PC-9 (cell line): ENCODE results near the gene C1QTNF1. TPM values are rescaled to one million over a fixed set of nuclear protein-coding genes. Genes with fewer than 3 reads are reported as not detected.

Source experiments
- BruUV-seq: library from RNA; stranded (reverse); fragments of 400-500 nt; replicated peaks from 2 replicates; lab custom pipeline; 2021; lab: Mats Ljungman, UMichigan
- CTCF ChIA-PET: fragments of 300-600 bp; sonication (Branson Sonifier 250); formaldehyde crosslinking; loops from one replicate; lab custom pipeline; 2022; ENCODE audit warnings: antibody characterized with exemption; lab: Charles Lee
- POLR2A ChIA-PET: fragments of 300-600 bp; sonication (Branson Sonifier 250); formaldehyde crosslinking; loops from one replicate; lab custom pipeline; 2022; ENCODE audit warnings: antibody characterized with exemption; ENCODE audit not compliant: unreplicated experiment; lab: Charles Lee
- DNase-seq, 2 experiments: peaks; one replicate each; pipeline versions ENCODE4 v3.0.0 to v3.0.0-alpha.2; 2015 to 2022; ENCODE audit warnings: mixed read lengths in 1 of 2
- H2AFZ ChIP-seq: fragments of 200-600 bp; sonication (generic); 2 replicates; pipeline ENCODE4 v1.8.1; 2017; ENCODE audit warnings: antibody characterized with exemption
- H3F3A ChIP-seq: fragments of 200-600 bp; sonication (generic); 2 replicates; pipeline ENCODE4 v1.8.1; 2017; ENCODE audit warnings: antibody characterized with exemption, mild to moderate bottlenecking, low read depth; ENCODE audit not compliant: insufficient read depth
- H3K27ac ChIP-seq: fragments of 200-600 bp; sonication (generic); 2 replicates; pipeline ENCODE4 v1.6.1; 2016; ENCODE audit warnings: mixed run types
- H3K27me3 ChIP-seq: fragments of 200-600 bp; sonication (generic); 2 replicates; pipeline ENCODE4 v1.6.1; 2016; ENCODE audit warnings: low read depth, mixed run types; ENCODE audit not compliant: insufficient read depth
- H3K36me3 ChIP-seq: fragments of 200-600 bp; sonication (generic); 2 replicates; pipeline ENCODE4 v1.6.1; 2016; ENCODE audit warnings: low read depth, mixed run types
- H3K4me1 ChIP-seq: fragments of 200-600 bp; sonication (generic); replicated peaks from 2 replicates; pipeline ENCODE4 v1.6.1; 2016; ENCODE audit warnings: mixed run types; ENCODE audit not compliant: insufficient read depth
- H3K4me2 ChIP-seq: fragments of 200-600 bp; sonication (generic); 2 replicates; pipeline ENCODE4 v1.6.1; 2017; ENCODE audit warnings: mixed run types
- H3K4me3 ChIP-seq: fragments of 200-600 bp; sonication (generic); 2 replicates; pipeline ENCODE4 v1.6.1; 2016; ENCODE audit warnings: mixed run types
- H3K79me2 ChIP-seq: fragments of 200-600 bp; sonication (generic); 2 replicates; pipeline ENCODE4 v1.6.1; 2017; ENCODE audit warnings: low read depth, mixed run types
- H3K9me2 ChIP-seq: fragments of 200-600 bp; sonication (generic); 2 replicates; pipeline ENCODE4 v1.8.1; 2017; ENCODE audit warnings: mild to moderate bottlenecking; ENCODE audit not compliant: insufficient read depth
- H3K9me3 ChIP-seq: fragments of 200-600 bp; sonication (generic); 2 replicates; pipeline ENCODE4 v1.8.1; 2016; ENCODE audit warnings: low read depth; ENCODE audit not compliant: insufficient read depth
- H4K20me1 ChIP-seq: fragments of 200-600 bp; sonication (generic); 2 replicates; pipeline ENCODE4 v1.8.1; 2017; ENCODE audit not compliant: insufficient read depth
- EZH2 ChIP-seq: fragments of 200-600 bp; sonication (generic); IDR thresholded peaks from 2 replicates; pipeline ENCODE4 v1.8.0; 2017; ENCODE audit warnings: antibody characterized with exemption, low read depth
- intact Hi-C: fragments of 100-400 bp; cut with micrococcal nuclease; formaldehyde crosslinking; loops from one replicate; pipeline ENCODE4 v1.10.0; 2022; ENCODE audit not compliant: unreplicated experiment
- total RNA-seq: library from RNA; stranded (reverse); gene quantifications from 2 replicates; pipeline ENCODE4 v1.2.3, GENCODE V29; 2021
- TF ChIP-seq, protein P1 (sequence below): fragments of 200-600 bp; sonication (generic); conservative IDR thresholded peaks from 2 replicates; pipeline ENCODE4 v1.6.1; 2017; ENCODE audit warnings: mixed run types, antibody characterized with exemption, mild to moderate bottlenecking, moderate library complexity

C1QTNF1 gene
- total RNA-seq, 1 experiment from 2014 or later = 3.4 TPM

DNA sequence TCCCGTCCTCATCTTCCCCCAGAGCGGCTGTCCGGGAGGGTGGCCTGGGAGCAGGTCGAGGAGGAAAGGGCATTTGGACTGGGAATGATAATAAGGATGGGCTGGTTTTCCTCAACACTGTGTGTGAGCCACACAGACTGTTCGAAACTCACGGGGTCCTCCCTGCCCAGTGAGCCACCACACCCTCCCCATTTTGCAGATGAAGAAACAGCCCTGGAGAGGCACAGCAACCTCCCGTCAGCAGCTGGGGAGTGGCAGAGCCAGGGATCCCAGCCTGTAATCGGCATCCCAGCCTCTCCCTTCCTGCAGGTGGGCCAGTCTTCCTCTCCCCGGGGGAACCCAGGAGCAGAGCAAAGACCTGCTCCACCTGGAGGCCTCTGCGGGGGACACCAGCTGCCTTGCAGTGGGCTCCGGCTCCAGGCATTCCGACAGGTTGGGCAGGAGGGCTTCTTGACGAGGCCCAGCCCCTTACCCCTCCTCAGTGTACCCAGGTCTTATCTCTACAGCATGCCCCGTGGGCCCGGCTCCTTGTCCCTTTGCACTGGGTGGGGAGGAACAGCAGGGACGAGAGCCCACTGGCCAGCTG is 74.4 kb downstream of the C1QTNF1 start:
- Histone ChIP-seq H3K27me3 (peaks cover 82% of the 10 kb centered on the region), H3K27ac (no peak overlapping the region), H3K36me3 (no peaks in the 10 kb centered on the region), H3K4me3 (no peak overlapping the region), H3K4me2 (no peak overlapping the region), H2AFZ (no peak overlapping the region), H3K9me3 (no peaks in the 10 kb centered on the region), H3K79me2 (no peaks in the 10 kb centered on the region), H3K4me1 (no peaks in the 10 kb centered on the region), H3K9me2 (no peaks in the 10 kb centered on the region), H4K20me1 (no peaks in the 10 kb centered on the region), H3F3A (no peaks in the 10 kb centered on the region)
- intact Hi-C loops = no loop called here
- no peak for DNase-seq
- ChIA-PET CTCF (no interaction called here), POLR2A (no interaction called here)
- TF ChIP-seq EZH2 = no peak
- TF ChIP-seq, protein P1, sequence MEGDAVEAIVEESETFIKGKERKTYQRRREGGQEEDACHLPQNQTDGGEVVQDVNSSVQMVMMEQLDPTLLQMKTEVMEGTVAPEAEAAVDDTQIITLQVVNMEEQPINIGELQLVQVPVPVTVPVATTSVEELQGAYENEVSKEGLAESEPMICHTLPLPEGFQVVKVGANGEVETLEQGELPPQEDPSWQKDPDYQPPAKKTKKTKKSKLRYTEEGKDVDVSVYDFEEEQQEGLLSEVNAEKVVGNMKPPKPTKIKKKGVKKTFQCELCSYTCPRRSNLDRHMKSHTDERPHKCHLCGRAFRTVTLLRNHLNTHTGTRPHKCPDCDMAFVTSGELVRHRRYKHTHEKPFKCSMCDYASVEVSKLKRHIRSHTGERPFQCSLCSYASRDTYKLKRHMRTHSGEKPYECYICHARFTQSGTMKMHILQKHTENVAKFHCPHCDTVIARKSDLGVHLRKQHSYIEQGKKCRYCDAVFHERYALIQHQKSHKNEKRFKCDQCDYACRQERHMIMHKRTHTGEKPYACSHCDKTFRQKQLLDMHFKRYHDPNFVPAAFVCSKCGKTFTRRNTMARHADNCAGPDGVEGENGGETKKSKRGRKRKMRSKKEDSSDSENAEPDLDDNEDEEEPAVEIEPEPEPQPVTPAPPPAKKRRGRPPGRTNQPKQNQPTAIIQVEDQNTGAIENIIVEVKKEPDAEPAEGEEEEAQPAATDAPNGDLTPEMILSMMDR = no peak
- BruUV-seq = no TSS peak

Other genes starting within 250 kb of the C1QTNF1 start
- gene CYTH1, start 241.9 kb upstream of the C1QTNF1 start, total RNA-seq = 40.3 and 41.0 TPM in 2 replicates
- gene USP36, start 183.4 kb upstream of the C1QTNF1 start, total RNA-seq = 41.4 and 46.2 TPM in 2 replicates
- 3.5 and 3.6 TPM in 2 replicates for gene CEP295NL, start 121.0 kb upstream of the C1QTNF1 start, total RNA-seq
- 90.5 and 114 TPM in 2 replicates for gene TIMP2, start 98.8 kb upstream of the C1QTNF1 start, total RNA-seq
- gene LGALS3BP, start 44.2 kb upstream of the C1QTNF1 start, total RNA-seq = 507 and 685 TPM in 2 replicates
- 116 and 183 TPM in 2 replicates for gene CANT1, start 14.4 kb upstream of the C1QTNF1 start, total RNA-seq
- gene ENGASE, start 50.7 kb downstream of the C1QTNF1 start, total RNA-seq = 15.7 and 19.5 TPM in 2 replicates